Mesothelial cell of epicardium (in vitro differentiated cells): ENCODE measurements around the gene POGZ. TPM values are rescaled to one million over a fixed set of nuclear protein-coding genes. Genes with fewer than 3 reads are reported as not detected.

Experiments
- DNase-seq, 2 experiments: peaks; one replicate each; pipeline ENCODE4 v3.0.0; 2021; ENCODE audit warnings: low spot score in 2 of 2; ENCODE audit not compliant: unreplicated experiment in 2 of 2
- H3K27ac Mint-ChIP-seq: 2 replicates; pipeline ENCODE4 v1.8.0; 2021; ENCODE audit warnings: mixed read lengths
- H3K27me3 Mint-ChIP-seq: 2 replicates; pipeline ENCODE4 v1.8.0; 2021; ENCODE audit warnings: low read depth, mixed read lengths
- H3K36me3 Mint-ChIP-seq: 2 replicates; pipeline ENCODE4 v1.8.0; 2021; ENCODE audit warnings: mixed read lengths
- H3K4me1 Mint-ChIP-seq: 2 replicates; pipeline ENCODE4 v1.8.0; 2021; ENCODE audit warnings: mixed read lengths
- H3K4me3 Mint-ChIP-seq: 2 replicates; pipeline ENCODE4 v1.8.0; 2021; ENCODE audit warnings: mild to moderate bottlenecking, moderate library complexity, mixed read lengths
- H3K9me3 Mint-ChIP-seq: 2 replicates; pipeline ENCODE4 v1.8.0; 2021; ENCODE audit warnings: mixed read lengths
- total RNA-seq: library from RNA; stranded (reverse); gene quantifications from 3 replicates; pipeline ENCODE4 v1.2.1, GENCODE V29; 2021
- TF ChIP-seq, protein P1 (sequence below): fragments of 200-600 bp; sonication (generic); IDR thresholded peaks from one replicate; pipeline ENCODE4 v1.5.0; 2021; ENCODE audit warnings: antibody characterized with exemption; ENCODE audit not compliant: unreplicated experiment

Gene POGZ
- total RNA-seq, 1 donor from 2014 or later, result 182 TPM

DNA sequence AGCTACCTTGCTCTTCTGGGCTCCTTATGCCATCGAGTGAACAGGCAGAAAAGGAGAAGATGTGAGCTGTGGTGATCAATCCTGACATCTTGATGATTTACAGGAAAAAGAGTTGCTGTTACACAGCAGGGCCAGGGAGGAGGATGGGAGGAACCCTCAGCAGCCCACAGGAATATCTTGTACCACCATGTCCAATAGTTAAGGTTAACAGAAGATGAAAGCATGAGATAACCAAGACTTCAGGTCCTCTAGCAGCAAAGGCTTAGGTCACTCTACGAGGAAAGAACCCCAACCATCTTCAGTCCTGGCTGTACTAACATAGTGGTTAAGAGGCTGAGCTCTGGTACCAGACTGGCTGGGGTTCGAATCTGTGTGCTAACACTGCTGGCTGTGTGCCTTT, 74.7 kb downstream of the POGZ start:
- Mint-ChIP-seq H3K4me3 (no peak overlapping the region), H3K27me3 (no peaks in the 10 kb centered on the region), H3K36me3 (no peaks in the 10 kb centered on the region), H3K4me1 (no peaks in the 10 kb centered on the region), H3K27ac (no peak overlapping the region), H3K9me3 (peaks cover 7% of the 10 kb centered on the region)
- TF ChIP-seq, protein P1, sequence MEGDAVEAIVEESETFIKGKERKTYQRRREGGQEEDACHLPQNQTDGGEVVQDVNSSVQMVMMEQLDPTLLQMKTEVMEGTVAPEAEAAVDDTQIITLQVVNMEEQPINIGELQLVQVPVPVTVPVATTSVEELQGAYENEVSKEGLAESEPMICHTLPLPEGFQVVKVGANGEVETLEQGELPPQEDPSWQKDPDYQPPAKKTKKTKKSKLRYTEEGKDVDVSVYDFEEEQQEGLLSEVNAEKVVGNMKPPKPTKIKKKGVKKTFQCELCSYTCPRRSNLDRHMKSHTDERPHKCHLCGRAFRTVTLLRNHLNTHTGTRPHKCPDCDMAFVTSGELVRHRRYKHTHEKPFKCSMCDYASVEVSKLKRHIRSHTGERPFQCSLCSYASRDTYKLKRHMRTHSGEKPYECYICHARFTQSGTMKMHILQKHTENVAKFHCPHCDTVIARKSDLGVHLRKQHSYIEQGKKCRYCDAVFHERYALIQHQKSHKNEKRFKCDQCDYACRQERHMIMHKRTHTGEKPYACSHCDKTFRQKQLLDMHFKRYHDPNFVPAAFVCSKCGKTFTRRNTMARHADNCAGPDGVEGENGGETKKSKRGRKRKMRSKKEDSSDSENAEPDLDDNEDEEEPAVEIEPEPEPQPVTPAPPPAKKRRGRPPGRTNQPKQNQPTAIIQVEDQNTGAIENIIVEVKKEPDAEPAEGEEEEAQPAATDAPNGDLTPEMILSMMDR, result no peak
- DNase-seq, result no peak

DNA sequence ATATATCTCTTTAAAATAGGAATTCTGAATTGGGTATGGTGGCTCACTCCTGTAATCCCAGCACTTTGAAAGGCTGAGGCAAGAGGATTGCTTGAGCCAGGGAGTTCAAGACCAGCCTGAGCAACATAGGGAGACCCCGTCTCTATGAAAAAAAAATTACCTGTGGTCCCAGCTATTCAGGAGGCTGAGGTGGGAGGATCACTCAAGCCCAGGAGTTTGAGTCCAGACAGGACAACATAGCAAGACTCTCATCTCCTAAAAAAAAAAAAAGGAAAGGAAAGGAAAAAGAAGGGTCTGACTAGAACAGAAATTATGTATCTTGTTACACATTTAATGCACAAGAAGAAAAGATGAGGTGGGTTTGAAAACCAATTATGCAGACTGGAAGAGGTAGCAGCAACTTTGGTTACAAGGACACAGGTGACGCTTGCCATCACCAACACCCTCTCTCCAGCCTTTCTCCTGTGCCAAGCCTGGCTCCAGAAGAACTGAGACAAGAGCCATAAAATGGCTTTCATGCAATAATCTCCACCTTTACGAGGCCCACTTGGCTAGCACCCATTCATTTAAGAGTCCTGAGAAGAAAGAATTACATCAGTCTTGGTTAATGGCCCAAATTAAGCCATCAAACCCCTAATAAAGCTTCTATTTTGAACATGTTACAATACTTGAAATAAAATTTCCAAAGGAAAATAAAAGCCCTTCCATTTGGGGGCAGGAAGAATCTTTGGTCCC, 82.0 kb downstream of the POGZ start:
- TF ChIP-seq, protein P1, result no peak
- Mint-ChIP-seq H3K27ac (no peak overlapping the region), H3K27me3 (no peaks in the 10 kb centered on the region), H3K9me3 (no peaks in the 10 kb centered on the region), H3K36me3 (no peaks in the 10 kb centered on the region), H3K4me1 (peaks cover 8% of the 10 kb centered on the region), H3K4me3 (no peak overlapping the region)
- no peak for DNase-seq

DNA sequence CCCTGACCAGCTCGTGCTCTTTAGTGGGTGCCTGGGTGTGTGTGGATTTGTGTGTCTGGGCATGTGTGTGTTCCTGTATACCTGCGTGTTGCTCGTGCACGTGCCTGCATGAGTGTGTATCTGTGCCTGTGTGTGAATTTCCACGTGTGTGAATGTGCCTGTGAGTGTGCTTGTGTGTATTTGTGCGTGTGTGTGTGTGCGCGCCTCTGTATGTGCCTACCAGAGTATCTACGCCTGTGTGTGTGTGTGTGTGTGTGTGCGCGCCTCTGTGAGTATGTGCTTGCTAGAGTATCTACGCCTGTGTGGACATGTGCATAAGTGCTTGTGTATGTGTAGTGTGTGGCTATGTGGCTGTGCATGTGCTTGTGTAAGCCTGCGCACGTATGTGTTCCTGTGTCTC, 86.1 kb downstream of the POGZ start:
- H3K4me3 Mint-ChIP-seq, result peak overlapping the region; percentile 4
- H3K27ac Mint-ChIP-seq, result no peak overlapping the region
- H3K27me3 Mint-ChIP-seq, result no peaks in the 10 kb centered on the region
- H3K9me3 Mint-ChIP-seq, result no peaks in the 10 kb centered on the region
- TF ChIP-seq, protein P1, result no peak
- H3K4me1 Mint-ChIP-seq, result peaks cover 29% of the 10 kb centered on the region
- DNase-seq, result no peak
- peaks cover 1% of the 10 kb centered on the region for H3K36me3 Mint-ChIP-seq

DNA sequence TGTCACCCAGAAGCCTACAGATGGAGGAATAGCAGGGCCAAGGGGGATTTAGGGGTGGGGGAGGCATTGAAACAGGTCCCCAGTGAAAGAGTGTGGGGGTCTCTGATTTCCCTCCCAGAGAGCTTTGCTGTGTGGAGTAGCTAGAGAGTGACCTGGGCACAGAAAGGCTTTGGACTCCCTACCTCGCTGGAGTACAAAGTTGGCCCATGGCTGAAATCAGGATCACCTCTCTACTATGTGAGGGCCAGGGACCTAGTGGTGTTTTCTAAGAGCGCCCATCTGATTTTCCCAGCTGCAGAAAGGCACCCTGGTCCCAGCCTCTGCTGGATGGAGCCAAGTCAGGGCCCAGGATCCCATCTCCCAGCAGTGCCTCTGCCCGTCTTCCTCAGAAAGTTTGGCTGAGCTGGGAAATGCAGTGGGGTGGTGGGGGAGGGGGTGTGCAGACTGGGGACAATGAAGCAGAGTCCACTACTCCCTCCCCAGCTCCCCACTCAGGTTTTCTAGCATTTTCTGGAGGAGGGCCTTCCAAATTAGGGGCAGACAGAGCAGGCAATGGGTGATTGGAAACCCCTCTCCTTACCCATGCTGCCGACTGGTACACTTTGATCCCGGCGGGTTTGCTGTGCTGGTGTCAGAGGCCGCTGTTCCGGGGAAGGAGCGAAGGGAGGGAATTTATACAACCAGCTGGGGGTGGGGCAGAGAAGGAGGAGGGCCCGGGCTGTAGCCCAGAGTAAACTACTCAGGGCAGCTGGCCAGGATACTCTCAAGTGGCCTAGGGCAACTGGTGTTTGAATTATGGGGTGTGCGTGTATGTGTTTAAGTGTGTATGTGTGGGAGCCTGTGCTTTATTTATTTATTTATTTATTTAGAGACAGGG, 87.0 kb downstream of the POGZ start, which contains the start of gene SELENBP1:
Gene SELENBP1, minus strand, starts transcription at position 648 of the 877 bp plus-strand sequence. Its CDS starts 64 bp downstream, at position 584.
- TF ChIP-seq, protein P1, result no peak

DNA sequence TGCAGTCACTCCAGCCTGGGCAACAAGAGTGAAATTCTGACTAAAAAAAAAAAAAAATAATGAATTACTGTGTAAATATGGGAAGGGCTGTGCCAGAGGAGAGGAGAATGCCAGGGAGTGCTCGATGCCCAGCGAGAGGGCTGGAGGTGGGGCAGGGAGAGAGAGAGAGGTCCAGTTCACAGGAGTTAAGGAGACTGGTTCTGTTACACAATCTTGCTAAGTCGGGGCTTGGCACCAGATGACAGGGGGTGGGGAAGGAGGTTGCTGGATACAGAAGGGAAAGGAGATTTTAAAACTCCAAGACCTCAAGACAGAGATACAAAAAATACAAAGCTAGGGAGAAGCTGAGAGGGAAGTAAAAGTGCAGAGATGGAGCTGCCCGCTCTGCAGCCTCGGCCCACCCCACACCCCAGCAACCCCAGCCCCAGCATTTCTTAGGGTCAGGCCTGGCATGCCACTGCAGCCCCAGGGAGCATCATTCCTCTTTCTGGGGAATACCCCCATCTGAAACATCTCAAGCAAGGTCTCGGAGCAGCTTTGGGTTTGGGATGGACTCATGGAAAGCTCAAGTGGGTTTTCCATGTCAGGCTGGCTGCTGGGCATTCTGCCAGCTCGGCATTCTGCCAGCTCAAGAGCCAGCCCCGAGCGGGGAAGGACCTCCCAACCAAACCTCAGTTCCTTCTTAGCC, 87.8 kb downstream of the POGZ start:
- no peaks in the 10 kb centered on the region for H3K27me3 Mint-ChIP-seq
- DNase-seq, result no peak
- H3K27ac Mint-ChIP-seq, result peak overlapping the region; percentile 82
- peaks cover 33% of the 10 kb centered on the region for H3K4me1 Mint-ChIP-seq
- TF ChIP-seq, protein P1, result no peak
- peaks cover 5% of the 10 kb centered on the region for H3K36me3 Mint-ChIP-seq
- peak overlapping the region; percentile 74 for H3K4me3 Mint-ChIP-seq
- H3K9me3 Mint-ChIP-seq, result no peaks in the 10 kb centered on the region

More for the DNA sequence above, 87.0 kb downstream of the POGZ start, which contains the start of gene SELENBP1:
- H3K27ac Mint-ChIP-seq, result peak within 1 kb of the TSS; percentile 82
- H3K36me3 Mint-ChIP-seq, result peaks cover 4% of the 10 kb centered on the region
- peaks cover 33% of the 10 kb centered on the region for H3K4me1 Mint-ChIP-seq
- no peaks in the 10 kb centered on the region for H3K27me3 Mint-ChIP-seq
- H3K9me3 Mint-ChIP-seq, result no peaks in the 10 kb centered on the region
- peak within 1 kb of the TSS; percentile 74 for H3K4me3 Mint-ChIP-seq
- peak in 1 of 2 experiments; percentile 64 for DNase-seq
